GM23338 (cell line): ENCODE results near the gene NOVA1. TPM values are rescaled to one million over a fixed set of nuclear protein-coding genes. Genes with fewer than 3 reads are reported as not detected.

Experiments
- ATAC-seq: fragments of 200-7000 bp; cut with Tn5 transposase; 3 replicates; pipeline ENCODE4 v1.9.1; 2020
- DNase-seq: peaks from one replicate; pipeline ENCODE4 v3.0.0-alpha.2; 2015; ENCODE audit warnings: low spot score
- H2AFZ ChIP-seq: fragments of 200-600 bp; sonication (generic); 2 replicates; pipeline ENCODE4 v1.8.0; 2016; ENCODE audit warnings: antibody characterized with exemption, mild to moderate bottlenecking, moderate library complexity
- H3F3A ChIP-seq: fragments of 200-600 bp; sonication (generic); replicated peaks from 2 replicates; pipeline ENCODE4 v1.8.0; 2017; ENCODE audit warnings: antibody characterized with exemption, mixed run types, low read depth
- H3K27ac ChIP-seq: fragments of 200-600 bp; sonication (generic); 2 replicates; pipeline ENCODE4 v1.6.1; 2016; ENCODE audit warnings: low read depth
- H3K27me3 ChIP-seq: fragments of 200-600 bp; sonication (generic); 2 replicates; pipeline ENCODE4 v1.8.0; 2016; ENCODE audit warnings: mild to moderate bottlenecking, mixed run types, moderate library complexity; ENCODE audit not compliant: insufficient read depth
- H3K36me3 ChIP-seq: fragments of 200-600 bp; sonication (generic); 2 replicates; pipeline ENCODE4 v1.8.0; 2016; ENCODE audit warnings: mild to moderate bottlenecking; ENCODE audit not compliant: insufficient read depth
- H3K4me1 ChIP-seq: fragments of 200-600 bp; sonication (generic); 2 replicates; pipeline ENCODE4 v1.8.0; 2016; ENCODE audit warnings: mild to moderate bottlenecking, moderate library complexity; ENCODE audit not compliant: insufficient read depth
- H3K4me2 ChIP-seq: fragments of 200-600 bp; sonication (generic); 2 replicates; pipeline ENCODE4 v1.7.1; 2017; ENCODE audit warnings: mixed run types
- H3K4me3 ChIP-seq: fragments of 200-600 bp; sonication (generic); 2 replicates; pipeline ENCODE4 v1.6.1; 2016; ENCODE audit warnings: mixed run types
- H3K79me2 ChIP-seq: fragments of 200-600 bp; sonication (generic); replicated peaks from 2 replicates; pipeline ENCODE4 v1.8.0; 2017; ENCODE audit warnings: mild to moderate bottlenecking; ENCODE audit not compliant: insufficient read depth
- H3K9me2 ChIP-seq: fragments of 200-600 bp; sonication (generic); 2 replicates; pipeline ENCODE4 v1.8.0; 2017; ENCODE audit not compliant: insufficient read depth
- H4K20me1 ChIP-seq: fragments of 200-600 bp; sonication (generic); replicated peaks from 2 replicates; pipeline ENCODE4 v1.8.0; 2017; ENCODE audit warnings: mild to moderate bottlenecking; ENCODE audit not compliant: insufficient read depth
- H3K27ac Mint-ChIP-seq: 2 replicates; pipeline ENCODE4 v1.8.0; 2020; ENCODE audit warnings: inconsistent platforms, mild to moderate bottlenecking, moderate library complexity, mixed read lengths
- H3K27me3 Mint-ChIP-seq: 3 replicates; pipeline ENCODE4 v1.8.0; 2022; ENCODE audit warnings: low read depth, mild to moderate bottlenecking, moderate library complexity, mixed read lengths, inconsistent platforms; ENCODE audit not compliant: insufficient read depth, poor library complexity
- H3K36me3 Mint-ChIP-seq: 3 replicates; pipeline ENCODE4 v1.8.0; 2021; ENCODE audit warnings: low read depth, mild to moderate bottlenecking, inconsistent platforms, moderate library complexity, mixed read lengths
- H3K4me1 Mint-ChIP-seq: 3 replicates; pipeline ENCODE4 v1.8.0; 2020; ENCODE audit warnings: mild to moderate bottlenecking, inconsistent platforms, mixed read lengths
- H3K4me3 Mint-ChIP-seq: 3 replicates; pipeline ENCODE4 v1.8.0; 2021; ENCODE audit warnings: moderate library complexity, mild to moderate bottlenecking, inconsistent platforms, mixed read lengths
- H3K9me3 Mint-ChIP-seq: 3 replicates; pipeline ENCODE4 v1.8.0; 2020; ENCODE audit warnings: moderate library complexity, mild to moderate bottlenecking, inconsistent platforms, mixed read lengths
- CREB1 ChIP-seq: fragments of 250-450 bp; sonication (Bioruptor Pico); IDR thresholded peaks from 2 replicates; pipeline ENCODE4 v1.5.0; 2020; ENCODE audit warnings: low read depth, mild to moderate bottlenecking, moderate library complexity
- CTCF ChIP-seq, 2 experiments: fragments of 200-600 bp in 1 of 2; sonication (generic) in 1 of 2; conservative IDR thresholded peaks; 2 replicates each; pipeline versions ENCODE4 v1.5.1 to v1.6.1; 2016 to 2017; ENCODE audit warnings: antibody characterized with exemption in 2 of 2, low read depth in 2 of 2, mild to moderate bottlenecking in 2 of 2, moderate library complexity in 1 of 2
- EZH2 ChIP-seq: fragments of 200-600 bp; sonication (generic); IDR thresholded peaks from one replicate; pipeline ENCODE4 v1.8.0; 2017; ENCODE audit warnings: antibody characterized with exemption, mild to moderate bottlenecking, low read depth; ENCODE audit not compliant: unreplicated experiment
- EZH2phosphoT487 ChIP-seq: fragments of 200-600 bp; sonication (generic); IDR thresholded peaks from one replicate; pipeline ENCODE4 v1.8.1; 2018; ENCODE audit warnings: antibody characterized with exemption; ENCODE audit not compliant: unreplicated experiment
- POLR2AphosphoS5 ChIP-seq: IDR thresholded peaks from 2 replicates; pipeline ENCODE4 v1.6.1; 2016; ENCODE audit warnings: antibody characterized with exemption, low read depth
- REST ChIP-seq: IDR thresholded peaks from one replicate; pipeline ENCODE4 v1.6.1; 2018; ENCODE audit warnings: antibody characterized with exemption; ENCODE audit not compliant: unreplicated experiment
- STAT1 ChIP-seq: IDR thresholded peaks from one replicate; pipeline ENCODE4 v1.6.1; 2016; ENCODE audit warnings: antibody characterized with exemption; ENCODE audit not compliant: unreplicated experiment
- ZNF331 ChIP-seq: fragments of 250-450 bp; sonication (Bioruptor Pico); IDR thresholded peaks from 2 replicates; pipeline ENCODE4 v1.5.0; 2020; ENCODE audit warnings: low read depth, mild to moderate bottlenecking, moderate library complexity
- polyA plus RNA-seq: library from polyadenylated mRNA; unstranded; fragments of >200 nt; fragmentation: Nextera tagmentation; extraction: Ambion mirVana; gene quantifications from 2 replicates; pipeline ENCODE4 v1.2.1, GENCODE V29; 2016
- total RNA-seq: library from RNA; depleted of rRNA; stranded (reverse); fragments of >200 nt; shearing (Covaris generic); gene quantifications from 2 replicates; pipeline ENCODE4 v1.2.3, GENCODE V29; 2014
- TF ChIP-seq, protein P1 (sequence below): IDR thresholded peaks from 2 replicates; pipeline ENCODE4 v1.6.1; 2016; ENCODE audit warnings: antibody characterized with exemption

Gene NOVA1
- total and polyA plus RNA-seq, 2 experiments from 2014 or later = 8.1 to 11.6 TPM

DNA sequence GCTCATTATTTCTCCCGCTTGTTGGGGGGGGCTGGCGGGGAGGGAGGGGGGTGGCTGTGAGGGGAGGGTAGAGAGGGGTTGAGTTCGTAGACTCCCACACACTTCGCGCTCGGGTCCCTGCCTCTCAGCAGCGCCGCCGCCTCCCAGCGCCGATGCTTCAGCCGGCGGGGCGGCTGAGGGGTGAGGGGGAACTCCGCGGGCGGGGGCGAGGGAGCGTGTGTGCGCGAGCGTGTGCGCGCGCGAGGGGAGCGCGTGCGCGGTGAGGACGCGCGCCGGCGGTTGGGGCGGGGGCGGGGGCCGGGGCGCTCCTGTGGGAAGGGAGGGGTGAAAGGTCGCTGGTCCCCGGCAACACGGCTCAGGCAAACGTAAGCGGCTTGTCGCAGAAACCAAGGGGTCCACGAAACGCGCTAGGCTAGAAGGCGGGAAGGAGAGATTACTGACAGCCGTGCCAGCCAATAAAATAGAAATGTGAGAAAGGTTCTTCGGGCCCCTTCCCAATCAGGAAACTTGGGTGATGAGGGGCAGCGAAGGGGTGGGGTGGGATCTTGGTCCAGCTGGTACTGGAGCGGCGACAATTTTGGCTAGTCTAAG lies 343 bp upstream of the NOVA1 start:
- Mint-ChIP-seq H3K4me3 (peak overlapping the region; percentile 97), H3K27me3 (peaks cover 7% of the 10 kb centered on the region), H3K27ac (peak overlapping the region; percentile 86), H3K9me3 (no peaks in the 10 kb centered on the region), H3K4me1 (peaks cover 31% of the 10 kb centered on the region), H3K36me3 (no peaks in the 10 kb centered on the region)
- Histone ChIP-seq H3K4me2 (peak overlapping the region; percentile 88), H3K27ac (peak overlapping the region; percentile 90; the same call in 1 of the 2 replicates), H2AFZ (peak overlapping the region; percentile 87), H3K9me2 (no peaks in the 10 kb centered on the region), H3K27me3 (0 out of 2 replicates have a peak, but pooled peaks cover 9% of the 10 kb centered on the region), H3K36me3 (no peaks in the 10 kb centered on the region), H3K4me3 (peak overlapping the region; percentile 82), H4K20me1 (no peaks in the 10 kb centered on the region), H3F3A (no peaks in the 10 kb centered on the region), H3K4me1 (peaks cover 27% of the 10 kb centered on the region), H3K79me2 (peaks cover 19% of the 10 kb centered on the region)
- DNase-seq = peak; percentile 95
- ATAC-seq = peak; percentile 86
- TF ChIP-seq POLR2AphosphoS5 = peak; percentile 67
- TF ChIP-seq CREB1 (CRISPR knock-in tag) = peak; percentile 70
- TF ChIP-seq STAT1 = no peak

DNA sequence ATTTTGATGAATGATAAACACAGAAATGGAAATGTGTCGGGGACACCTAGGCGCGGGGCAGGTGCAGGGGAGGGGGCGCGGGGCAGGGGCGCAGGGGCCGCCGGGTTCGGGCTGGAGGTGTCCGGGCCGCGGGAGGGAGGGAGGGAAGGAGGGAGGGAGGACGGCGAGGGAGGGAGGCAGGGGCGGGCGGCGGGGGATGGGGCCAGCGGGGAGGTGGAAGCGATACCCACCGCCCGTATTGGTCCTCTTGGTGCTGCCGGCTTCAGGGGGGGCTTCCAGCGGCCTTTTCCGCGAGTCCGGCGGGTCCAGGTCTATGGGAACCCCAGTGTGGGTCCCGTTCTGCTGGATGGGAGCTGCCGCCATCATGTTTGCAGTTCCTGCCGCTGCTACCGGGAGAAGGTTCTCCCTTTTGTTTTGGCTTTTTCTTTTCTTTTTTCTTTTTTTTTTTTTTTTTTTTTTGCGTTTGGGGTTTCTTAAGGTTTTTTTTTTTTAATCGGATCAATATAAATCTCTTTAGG lies 703 bp downstream of the NOVA1 start:
- ATAC-seq (peak; percentile 27), DNase-seq (peak; percentile 69)
- no peaks in the 10 kb centered on the region for H3K9me3 Mint-ChIP-seq
- H3F3A ChIP-seq = no peaks in the 10 kb centered on the region
- H3K4me3 ChIP-seq = peak overlapping the region; percentile 82
- peak overlapping the region; percentile 82; the same call in 1 of the 2 replicates for H2AFZ ChIP-seq
- peaks cover 31% of the 10 kb centered on the region for H3K4me1 Mint-ChIP-seq
- no peaks in the 10 kb centered on the region for H4K20me1 ChIP-seq
- peak overlapping the region; percentile 90 for H3K27ac ChIP-seq
- H3K4me1 ChIP-seq = peaks cover 27% of the 10 kb centered on the region
- H3K27me3 Mint-ChIP-seq = peaks cover 7% of the 10 kb centered on the region
- H3K36me3 ChIP-seq = no peaks in the 10 kb centered on the region
- H3K79me2 ChIP-seq = peaks cover 21% of the 10 kb centered on the region
- peak overlapping the region; percentile 84 for H3K4me2 ChIP-seq
- H3K27me3 ChIP-seq = 0 out of 2 replicates have a peak, but pooled peaks cover 9% of the 10 kb centered on the region
- peak overlapping the region; percentile 96 for H3K4me3 Mint-ChIP-seq
- H3K27ac Mint-ChIP-seq = peak overlapping the region; percentile 95
- H3K9me2 ChIP-seq = no peaks in the 10 kb centered on the region
- H3K36me3 Mint-ChIP-seq = no peaks in the 10 kb centered on the region
- TF ChIP-seq EZH2phosphoT487 = no peak
- TF ChIP-seq, protein P1, sequence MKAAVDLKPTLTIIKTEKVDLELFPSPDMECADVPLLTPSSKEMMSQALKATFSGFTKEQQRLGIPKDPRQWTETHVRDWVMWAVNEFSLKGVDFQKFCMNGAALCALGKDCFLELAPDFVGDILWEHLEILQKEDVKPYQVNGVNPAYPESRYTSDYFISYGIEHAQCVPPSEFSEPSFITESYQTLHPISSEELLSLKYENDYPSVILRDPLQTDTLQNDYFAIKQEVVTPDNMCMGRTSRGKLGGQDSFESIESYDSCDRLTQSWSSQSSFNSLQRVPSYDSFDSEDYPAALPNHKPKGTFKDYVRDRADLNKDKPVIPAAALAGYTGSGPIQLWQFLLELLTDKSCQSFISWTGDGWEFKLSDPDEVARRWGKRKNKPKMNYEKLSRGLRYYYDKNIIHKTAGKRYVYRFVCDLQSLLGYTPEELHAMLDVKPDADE = no peak
- TF ChIP-seq STAT1 = no peak
- no peak for TF ChIP-seq CREB1 (CRISPR knock-in tag)
- no peak for TF ChIP-seq EZH2
- TF ChIP-seq REST = no peak
- TF ChIP-seq ZNF331 (CRISPR knock-in tag) = no peak
- TF ChIP-seq CTCF (conservative IDR thresholded peaks at IDR 0.05; ENCODE audit: low read depth in 2 of 2) = no peak
